GM12801 (cell line): Measurements from ENCODE around the gene ARHGEF3.

Source experiments
- CTCF ChIP-seq: IDR thresholded peaks from one replicate; pipeline ENCODE4 v1.5.1; 2011; ENCODE audit warnings: control low read depth; ENCODE audit not compliant: insufficient read length; ENCODE audit errors: extremely low read depth

Gene ARHGEF3

GRCh38 chr3:56773986-56774385 is 27.8 kb downstream of the ARHGEF3 start:
- no peak for TF ChIP-seq CTCF

GRCh38 chr3:56772952-56773938 is 28.5 kb downstream of the ARHGEF3 start:
- TF ChIP-seq CTCF: no peak

- TF ChIP-seq CTCF: no peak
Observed at GRCh38 chr3:56771376-56771775, 30.4 kb downstream of the ARHGEF3 start.

GRCh38 chr3:56769116-56769707 is 32.5 kb downstream of the ARHGEF3 start:
- TF ChIP-seq CTCF: no peak

- no peak for TF ChIP-seq CTCF
Observed at GRCh38 chr3:56764904-56765547, 36.7 kb downstream of the ARHGEF3 start.

GRCh38 chr3:56764184-56764583 is 37.6 kb downstream of the ARHGEF3 start:
- no peak for TF ChIP-seq CTCF

- TF ChIP-seq CTCF: no peak
Observed at GRCh38 chr3:56763233-56763632, 38.5 kb downstream of the ARHGEF3 start.
